Kidney (tissue), 14 donors: Measurements from ENCODE around the gene GSTM1. TPM values are rescaled to one million over a fixed set of nuclear protein-coding genes. Genes with fewer than 3 reads are reported as not detected.

Source experiments
- DNase-seq, 5 donors: peaks; one replicate each; pipeline ENCODE4 v3.0.0-alpha.2; 2013 to 2020
- FAIRE-seq: peaks from 2 replicates; lab custom pipeline; 2012; peaks lifted over from hg19 to GRCh38; lab: Jason Lieb, UNC
- H3K27ac ChIP-seq, 2 donors: one replicate each; pipeline ENCODE4 v1.7.0; 2013; ENCODE audit warnings: low read depth in 2 of 2, low read length in 2 of 2, inconsistent platforms in 1 of 2
- H3K27me3 ChIP-seq: one replicate; pipeline ENCODE4 v1.7.1; 2013; ENCODE audit warnings: low read length, inconsistent platforms; ENCODE audit not compliant: control insufficient read depth, insufficient read depth
- H3K36me3 ChIP-seq, 3 donors: one replicate each; pipeline versions ENCODE4 v1.7.0 to v1.7.1; 2013; ENCODE audit warnings: low read length in 3 of 3, control low read depth in 1 of 3, inconsistent platforms in 1 of 3; ENCODE audit not compliant: insufficient read depth in 3 of 3, control insufficient read depth in 2 of 3
- H3K4me1 ChIP-seq, 3 donors: one replicate each; pipeline versions ENCODE4 v1.7.0 to v1.7.1; 2013; ENCODE audit warnings: low read length in 3 of 3, inconsistent platforms in 1 of 3, low read depth in 1 of 3; ENCODE audit not compliant: control insufficient read depth in 2 of 3, insufficient read depth in 2 of 3
- H3K4me3 ChIP-seq, 3 donors: one replicate each; pipeline versions ENCODE4 v1.7.0 to v1.8.1; 2013; ENCODE audit warnings: low read length in 3 of 3, control low read depth in 1 of 3, inconsistent platforms in 1 of 3
- H3K9ac ChIP-seq, 3 donors: one replicate each; pipeline versions ENCODE4 v1.7.0 to v1.7.1; 2013; ENCODE audit warnings: low read length in 3 of 3, control low read depth in 1 of 3, inconsistent platforms in 1 of 3
- H3K9me3 ChIP-seq, 3 donors: one replicate each; pipeline versions ENCODE4 v1.7.0 to v1.7.1; 2013; ENCODE audit warnings: low read length in 3 of 3, control low read depth in 1 of 3, inconsistent platforms in 1 of 3; ENCODE audit not compliant: control insufficient read depth in 2 of 3, insufficient read depth in 1 of 3
- intact Hi-C: fragments of 100-400 bp; cut with DNase I; formaldehyde crosslinking; loops from one replicate; pipeline ENCODE4 v1.11.1; 2022
- polyA plus RNA-seq: library from polyadenylated mRNA; stranded (reverse); fragments of 350-450 nt; fragmentation: Illumina TruSeq; extraction: RNeasy Lipid Tissue Mini Kit (QIAGEN cat#74804); gene quantifications from one replicate; pipeline ENCODE4 v1.2.3, GENCODE V29; 2014; ENCODE audit warnings: low read depth, low replicate concordance; ENCODE audit not compliant: insufficient read depth
- total RNA-seq: library from RNA; stranded (reverse); fragmentation: NEBNext Ultra II Directional; extraction: Animal tissue kit (Norgen Biotek cat#: 25700); gene quantifications from one replicate; pipeline ENCODE4 v1.2.1, GENCODE V29; 2021
- TF ChIP-seq, protein P1 (sequence below): IDR thresholded peaks from 3 replicates; pipeline ENCODE4 v1.5.1; 2012; ENCODE audit warnings: mild to moderate bottlenecking, moderate library complexity, borderline replicate concordance; ENCODE audit not compliant: insufficient read depth; ENCODE audit errors: extremely low read depth
- donor health status: control.
- donor health status: control.
- donor health status: control.
- donor health status: control.
- donor health status: control.
- donor health status: DM: yes; HTN: yes; CAD: no.
- donor health status: Normal renal cell carcinoma (clear cell type).

The GSTM1 gene
- total and polyA plus RNA-seq, 2 donors from 2014 or later = 61.2 TPM; not detected in 1

DNA sequence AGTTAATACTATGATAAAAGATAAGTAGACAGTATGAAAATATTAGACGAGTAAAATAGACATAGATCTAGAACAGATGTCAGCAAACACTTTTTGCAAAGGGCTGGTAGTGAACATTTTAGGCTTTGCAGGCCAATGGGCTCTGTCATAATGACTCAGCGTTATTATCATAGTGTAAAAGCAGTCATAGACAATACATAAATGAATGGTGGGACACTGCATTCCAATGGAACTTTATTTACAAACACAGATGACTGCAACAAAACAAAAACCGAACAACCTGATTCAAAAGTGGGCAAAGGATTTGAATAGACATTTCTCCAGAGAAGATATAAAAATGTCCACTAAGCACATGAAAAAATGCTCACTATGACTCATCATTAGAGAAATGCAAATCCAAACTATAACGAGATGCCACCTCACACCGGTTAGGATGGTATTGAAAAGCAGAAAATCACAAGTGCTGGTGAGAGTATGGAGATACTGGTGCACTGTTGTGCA lies 31.8 kb downstream of the GSTM1 start:
- TF ChIP-seq, protein P1, sequence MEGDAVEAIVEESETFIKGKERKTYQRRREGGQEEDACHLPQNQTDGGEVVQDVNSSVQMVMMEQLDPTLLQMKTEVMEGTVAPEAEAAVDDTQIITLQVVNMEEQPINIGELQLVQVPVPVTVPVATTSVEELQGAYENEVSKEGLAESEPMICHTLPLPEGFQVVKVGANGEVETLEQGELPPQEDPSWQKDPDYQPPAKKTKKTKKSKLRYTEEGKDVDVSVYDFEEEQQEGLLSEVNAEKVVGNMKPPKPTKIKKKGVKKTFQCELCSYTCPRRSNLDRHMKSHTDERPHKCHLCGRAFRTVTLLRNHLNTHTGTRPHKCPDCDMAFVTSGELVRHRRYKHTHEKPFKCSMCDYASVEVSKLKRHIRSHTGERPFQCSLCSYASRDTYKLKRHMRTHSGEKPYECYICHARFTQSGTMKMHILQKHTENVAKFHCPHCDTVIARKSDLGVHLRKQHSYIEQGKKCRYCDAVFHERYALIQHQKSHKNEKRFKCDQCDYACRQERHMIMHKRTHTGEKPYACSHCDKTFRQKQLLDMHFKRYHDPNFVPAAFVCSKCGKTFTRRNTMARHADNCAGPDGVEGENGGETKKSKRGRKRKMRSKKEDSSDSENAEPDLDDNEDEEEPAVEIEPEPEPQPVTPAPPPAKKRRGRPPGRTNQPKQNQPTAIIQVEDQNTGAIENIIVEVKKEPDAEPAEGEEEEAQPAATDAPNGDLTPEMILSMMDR = no peak
- H3K4me3 ChIP-seq = no peak overlapping the region
- no peak for FAIRE-seq
- no peaks in the 10 kb centered on the region for H3K27me3 ChIP-seq
- H3K4me1 ChIP-seq = no peaks in the 10 kb centered on the region
- intact Hi-C loops = no loop called here
- no peak for DNase-seq
- no peak overlapping the region for H3K27ac ChIP-seq
- H3K9me3 ChIP-seq = no peaks in the 10 kb centered on the region
- no peak overlapping the region for H3K9ac ChIP-seq
- H3K36me3 ChIP-seq = no peaks in the 10 kb centered on the region

DNA sequence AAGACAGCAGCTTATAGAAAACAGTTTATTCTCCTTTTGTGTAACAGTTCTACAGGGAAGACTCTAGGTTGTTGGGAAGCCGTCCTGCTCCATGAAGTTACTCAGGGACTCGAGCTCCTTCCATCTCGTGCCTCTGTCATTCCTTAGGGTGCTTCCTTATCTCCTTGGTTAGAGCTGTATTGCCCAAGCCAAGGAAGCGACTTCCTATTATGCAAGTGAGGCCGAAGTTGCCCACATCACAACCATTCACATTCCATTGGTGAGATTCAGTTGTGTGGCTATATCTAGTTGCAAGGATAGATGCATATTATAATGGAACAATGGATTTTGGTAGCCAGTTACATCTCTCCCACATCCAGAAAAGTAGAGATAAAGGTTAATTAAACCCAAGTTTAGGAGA lies 33.4 kb downstream of the GSTM1 start:
- intact Hi-C loops = no loop called here
- no peaks in the 10 kb centered on the region for H3K27me3 ChIP-seq
- no peak overlapping the region for H3K27ac ChIP-seq
- H3K36me3 ChIP-seq = no peaks in the 10 kb centered on the region
- H3K9ac ChIP-seq = no peak overlapping the region
- no peaks in the 10 kb centered on the region for H3K9me3 ChIP-seq
- H3K4me3 ChIP-seq = no peak overlapping the region
- TF ChIP-seq, protein P1 = no peak
- no peak for FAIRE-seq
- H3K4me1 ChIP-seq = no peaks in the 10 kb centered on the region
- DNase-seq = no peak

DNA sequence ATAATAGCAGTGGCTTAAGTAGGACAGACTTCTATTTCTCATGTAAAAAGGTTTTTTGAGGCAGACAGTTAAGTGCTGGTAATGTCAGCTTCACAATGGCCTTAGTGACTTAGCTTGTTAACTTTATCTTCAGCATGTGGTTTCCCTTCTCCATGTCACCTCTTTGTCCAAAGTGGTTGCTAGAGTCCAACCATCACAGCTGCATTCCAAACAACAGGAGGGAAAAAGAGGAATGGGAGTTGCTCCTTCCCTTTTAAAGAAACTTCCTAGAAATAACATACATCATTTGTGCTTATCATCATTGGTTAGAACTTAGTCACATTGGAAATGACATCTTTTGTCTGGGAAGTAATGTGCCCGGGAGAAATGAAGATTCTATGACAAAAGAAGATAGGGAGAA lies 34.4 kb downstream of the GSTM1 start:
- Histone ChIP-seq H3K9me3 (no peaks in the 10 kb centered on the region), H3K4me3 (no peak overlapping the region), H3K9ac (no peak overlapping the region), H3K27me3 (no peaks in the 10 kb centered on the region), H3K27ac (no peak overlapping the region), H3K4me1 (no peaks in the 10 kb centered on the region), H3K36me3 (no peaks in the 10 kb centered on the region)
- DNase-seq (no peak), FAIRE-seq (no peak)
- intact Hi-C loops = no loop called here
- TF ChIP-seq, protein P1 = no peak
